ENCODE measurements around the gene HBEGF.

The HBEGF gene

GRCh38 chr5:140302786-140303639 lies 43.4 kb downstream of the HBEGF start, which contains the start of gene PFDN1:
Gene PFDN1 (minus strand): TSS chr5:140303101. CDS start chr5:140303073, 28 bp downstream.
- DNase-seq (ENCODE audit: low read depth in 2 of 2), result peak; percentile 65 to 83

GRCh38 chr5:140301136-140301535 lies 45.3 kb downstream of the HBEGF start:
- no peak for DNase-seq (ENCODE audit: low read depth in 2 of 2)

- no peak for DNase-seq (ENCODE audit: low read depth in 2 of 2)
Measured at GRCh38 chr5:140299056-140299455, 47.3 kb downstream of the HBEGF start.

- no peak for DNase-seq (ENCODE audit: low read depth in 2 of 2)
Measured at GRCh38 chr5:140298183-140298601, 48.2 kb downstream of the HBEGF start.

- DNase-seq (ENCODE audit: low read depth in 2 of 2), result no peak
Measured at GRCh38 chr5:140297283-140297682, 49.1 kb downstream of the HBEGF start.

GRCh38 chr5:140296289-140296688 lies 50.1 kb downstream of the HBEGF start:
- no peak for DNase-seq (ENCODE audit: low read depth in 2 of 2)

- no peak for DNase-seq (ENCODE audit: low read depth in 2 of 2)
Measured at GRCh38 chr5:140295414-140295813, 51.0 kb downstream of the HBEGF start.

GRCh38 chr5:140294753-140295152 lies 51.6 kb downstream of the HBEGF start:
- no peak for DNase-seq (ENCODE audit: low read depth in 2 of 2)

- DNase-seq (ENCODE audit: low read depth in 2 of 2), result no peak
Measured at GRCh38 chr5:140293849-140294100, 52.6 kb downstream of the HBEGF start.

GRCh38 chr5:140293091-140293848 lies 53.1 kb downstream of the HBEGF start:
- no peak for DNase-seq (ENCODE audit: low read depth in 2 of 2)

- DNase-seq (ENCODE audit: low read depth in 2 of 2), result no peak
Measured at GRCh38 chr5:140292212-140293036, 54.0 kb downstream of the HBEGF start.

- no peak for DNase-seq (ENCODE audit: low read depth in 2 of 2)
Measured at GRCh38 chr5:140287801-140288521, 58.4 kb downstream of the HBEGF start.

- no peak for DNase-seq (ENCODE audit: low read depth in 2 of 2)
Measured at GRCh38 chr5:140286424-140286823, 60.0 kb downstream of the HBEGF start.

- DNase-seq (ENCODE audit: low read depth in 2 of 2), result no peak
Measured at GRCh38 chr5:140284013-140284412, 62.4 kb downstream of the HBEGF start.

All from stimulated activated CD4-positive, alpha-beta T cell treated with anti-CD3 and anti-CD28 coated beads, Interleukin-1b, Interleukin-23, amount 100 ng/mL, for 1 hour (primary cell).